Transverse colon (tissue), 4 donors: Measurements from ENCODE around the gene MMP11.

Source experiments
- EP300 ChIP-seq: sonication (generic); formaldehyde crosslinking; IDR thresholded peaks from one replicate; pipeline ENCODE4 v1.6.1; 2017; ENCODE audit warnings: antibody characterized with exemption, low read depth
- POLR2A ChIP-seq: fragments of 450-650 bp; IDR thresholded peaks from one replicate; pipeline ENCODE4 v1.6.1; 2016; ENCODE audit warnings: antibody characterized with exemption, mild to moderate bottlenecking, moderate library complexity
- POLR2AphosphoS5 ChIP-seq, 3 donors: sonication (generic); formaldehyde crosslinking; IDR thresholded peaks; one replicate each; pipeline ENCODE4 v1.6.1; 2016; ENCODE audit warnings: antibody characterized with exemption in 3 of 3
- TF ChIP-seq, protein P1 (sequence below), 5 experiments: fragments of 200-600 bp in 3 of 5; fragments of 450-650 bp in 2 of 5; sonication (generic) in 3 of 5; IDR thresholded peaks; 1 replicate in 2 of 5; 2 replicates in 3 of 5; pipeline ENCODE4 v1.5.1; 2016 to 2017; ENCODE audit warnings: antibody characterized with exemption in 5 of 5, inconsistent platforms in 3 of 5, mild to moderate bottlenecking in 2 of 5, moderate library complexity in 1 of 5

DNA sequence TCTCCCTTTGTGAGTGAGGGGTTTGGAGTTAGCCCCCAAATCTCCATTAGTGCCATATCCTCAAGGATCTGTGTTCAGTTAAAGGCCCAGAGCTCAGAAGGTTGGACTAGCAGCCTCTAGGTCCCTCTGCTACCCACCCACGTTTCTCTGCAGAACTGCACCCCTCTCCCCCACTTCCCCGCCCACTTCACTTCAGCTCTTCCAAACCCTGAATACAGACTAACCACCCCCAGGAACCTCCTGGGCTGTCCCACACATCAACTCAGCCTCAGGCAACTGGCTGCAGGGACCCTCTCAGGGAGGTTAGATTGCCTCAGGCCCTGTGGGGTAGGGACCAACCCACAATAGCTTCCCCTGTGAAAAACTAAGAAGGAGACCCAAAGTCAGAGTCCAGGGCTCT lies 19.3 kb upstream of the MMP11 start:
- TF ChIP-seq POLR2AphosphoS5 (IDR thresholded peaks at IDR 0.05), result no peak
- TF ChIP-seq, protein P1, sequence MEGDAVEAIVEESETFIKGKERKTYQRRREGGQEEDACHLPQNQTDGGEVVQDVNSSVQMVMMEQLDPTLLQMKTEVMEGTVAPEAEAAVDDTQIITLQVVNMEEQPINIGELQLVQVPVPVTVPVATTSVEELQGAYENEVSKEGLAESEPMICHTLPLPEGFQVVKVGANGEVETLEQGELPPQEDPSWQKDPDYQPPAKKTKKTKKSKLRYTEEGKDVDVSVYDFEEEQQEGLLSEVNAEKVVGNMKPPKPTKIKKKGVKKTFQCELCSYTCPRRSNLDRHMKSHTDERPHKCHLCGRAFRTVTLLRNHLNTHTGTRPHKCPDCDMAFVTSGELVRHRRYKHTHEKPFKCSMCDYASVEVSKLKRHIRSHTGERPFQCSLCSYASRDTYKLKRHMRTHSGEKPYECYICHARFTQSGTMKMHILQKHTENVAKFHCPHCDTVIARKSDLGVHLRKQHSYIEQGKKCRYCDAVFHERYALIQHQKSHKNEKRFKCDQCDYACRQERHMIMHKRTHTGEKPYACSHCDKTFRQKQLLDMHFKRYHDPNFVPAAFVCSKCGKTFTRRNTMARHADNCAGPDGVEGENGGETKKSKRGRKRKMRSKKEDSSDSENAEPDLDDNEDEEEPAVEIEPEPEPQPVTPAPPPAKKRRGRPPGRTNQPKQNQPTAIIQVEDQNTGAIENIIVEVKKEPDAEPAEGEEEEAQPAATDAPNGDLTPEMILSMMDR (IDR thresholded peaks at IDR 0.05), result no peak
- no peak for TF ChIP-seq POLR2A
- TF ChIP-seq EP300, result no peak
